Mammary epithelial cell (primary cell): ENCODE results near the gene HLA-DQB2.
"Not testable (repeated sequence)": the region's sequence is repeated elsewhere in the genome, so short reads cannot be mapped to it uniquely, and the experiment has no call there.

Experiments
- CTCF ChIP-seq, 2 donors: IDR thresholded peaks in 1 of 2; conservative IDR thresholded peaks in 1 of 2; 2 replicates each; pipeline ENCODE4 v1.5.1; 2011 to 2012; ENCODE audit warnings: inconsistent platforms in 2 of 2, low read length in 2 of 2, mild to moderate bottlenecking in 2 of 2, control low read depth in 1 of 2, low read depth in 1 of 2; ENCODE audit not compliant: insufficient read depth in 1 of 2; ENCODE audit errors: extremely low read depth in 1 of 2
- EZH2 ChIP-seq: IDR thresholded peaks from 2 replicates; pipeline ENCODE4 v1.6.1; 2012; ENCODE audit warnings: low read length, inconsistent platforms, borderline replicate concordance

- not testable (repeated sequence) for TF ChIP-seq CTCF (conservative IDR thresholded peaks at IDR 0.05 in 1 of 2, IDR thresholded peaks at IDR 0.05 in 1 of 2; ENCODE audit: extremely low read depth in 1 of 2, insufficient read depth in 1 of 2, low read depth in 1 of 2, low read length in 2 of 2); EZH2
Observed at GRCh38 chr6:32782923-32783322, 19.6 kb upstream of the HLA-DQB2 start.
